Retinal pigment epithelial cell (primary cell): ENCODE results near the gene KATNB1.
A peak's percentile ranks its signal among the peaks of the same experiment; 100 is the strongest.
"Not testable (repeated sequence)": the region's sequence is repeated elsewhere in the genome, so short reads cannot be mapped to it uniquely, and the experiment has no call there.

ENCODE experiments used
- DNase-seq: peaks from one replicate; pipeline ENCODE4 v3.0.0-alpha.2; 2010; ENCODE audit warnings: low read depth
- H3K4me3 ChIP-seq: 2 replicates; pipeline ENCODE4 v1.5.1; 2011; ENCODE audit warnings: mild to moderate bottlenecking, low read length, control low read depth, moderate library complexity
- CTCF ChIP-seq: conservative IDR thresholded peaks from 2 replicates; pipeline ENCODE4 v1.5.1; 2011; ENCODE audit warnings: low read depth, low read length, control low read depth, inconsistent platforms

The KATNB1 gene

DNA sequence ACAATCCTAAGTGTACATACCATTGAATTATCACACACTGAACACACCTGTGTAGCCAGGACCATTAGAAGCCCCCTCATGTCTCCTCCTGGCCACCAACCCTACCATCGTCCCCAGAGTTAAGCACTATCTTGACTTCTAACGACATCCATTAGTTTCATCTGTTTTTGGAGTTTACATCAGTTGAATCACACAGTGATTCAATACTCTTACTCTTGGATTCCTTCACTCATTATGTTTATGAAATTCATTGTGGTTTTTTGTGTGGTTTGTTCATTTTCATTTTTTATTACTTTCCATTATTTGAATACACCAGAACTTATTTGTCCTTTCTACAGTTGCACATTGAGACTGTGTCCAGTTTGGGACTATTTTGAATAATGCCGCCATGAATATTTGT, 27.4 kb upstream of the KATNB1 start:
- DNase-seq = no peak
- H3K4me3 ChIP-seq = no peak overlapping the region
- no peak for TF ChIP-seq CTCF

GRCh38 chr16:57709663-57710062, 25.9 kb upstream of the KATNB1 start:
- DNase-seq = no peak
- no peak overlapping the region for H3K4me3 ChIP-seq
- no peak for TF ChIP-seq CTCF

DNA sequence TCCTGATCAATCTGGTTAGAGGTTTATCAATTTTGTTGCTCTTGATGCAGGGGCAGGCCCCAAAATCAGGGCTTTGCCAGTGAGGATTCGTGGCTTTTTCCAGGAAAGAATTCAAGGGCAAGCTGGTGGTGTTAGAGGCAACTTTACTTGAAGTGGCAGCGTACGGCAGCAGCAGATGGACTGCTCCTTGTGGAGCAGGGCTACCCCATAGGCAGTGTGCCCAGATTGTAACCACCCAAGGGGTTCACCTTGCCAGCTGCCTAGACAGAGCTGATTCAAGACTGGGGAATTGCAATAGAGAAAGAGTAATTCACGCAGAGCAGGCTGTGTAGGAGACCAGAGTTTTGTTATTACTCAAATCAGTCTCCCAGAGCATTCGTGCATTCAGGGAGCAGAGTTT, 24.2 kb upstream of the KATNB1 start:
- no peak overlapping the region for H3K4me3 ChIP-seq
- TF ChIP-seq CTCF = no peak
- DNase-seq = no peak

DNA sequence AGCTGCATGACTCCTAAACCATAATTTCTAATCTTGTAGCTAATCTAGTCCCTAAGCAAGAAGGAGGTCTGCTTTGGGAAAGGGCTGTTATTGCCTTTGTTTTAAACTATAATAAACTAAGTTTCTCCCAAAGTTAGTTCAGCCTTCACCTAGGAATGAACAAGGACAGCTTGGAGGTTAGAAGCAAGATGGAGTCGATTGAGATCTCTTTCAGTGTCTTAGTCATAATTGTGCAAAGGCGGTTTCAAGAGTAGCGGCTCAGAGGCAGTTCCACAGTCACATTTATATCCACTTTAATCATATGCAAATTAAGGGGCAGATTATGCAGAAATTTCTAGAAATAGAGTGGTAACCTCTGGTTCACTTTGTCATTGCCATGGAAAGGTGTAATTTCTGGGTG, 23.6 kb upstream of the KATNB1 start:
- DNase-seq = no peak
- TF ChIP-seq CTCF = no peak
- H3K4me3 ChIP-seq = no peak overlapping the region

- not testable (repeated sequence) for DNase-seq, H3K4me3 ChIP-seq
Observed at GRCh38 chr16:57712569-57712968, 23.0 kb upstream of the KATNB1 start.

GRCh38 chr16:57713596-57713995, 22.0 kb upstream of the KATNB1 start:
- TF ChIP-seq CTCF = no peak
- no peak for DNase-seq
- no peak overlapping the region for H3K4me3 ChIP-seq

DNA sequence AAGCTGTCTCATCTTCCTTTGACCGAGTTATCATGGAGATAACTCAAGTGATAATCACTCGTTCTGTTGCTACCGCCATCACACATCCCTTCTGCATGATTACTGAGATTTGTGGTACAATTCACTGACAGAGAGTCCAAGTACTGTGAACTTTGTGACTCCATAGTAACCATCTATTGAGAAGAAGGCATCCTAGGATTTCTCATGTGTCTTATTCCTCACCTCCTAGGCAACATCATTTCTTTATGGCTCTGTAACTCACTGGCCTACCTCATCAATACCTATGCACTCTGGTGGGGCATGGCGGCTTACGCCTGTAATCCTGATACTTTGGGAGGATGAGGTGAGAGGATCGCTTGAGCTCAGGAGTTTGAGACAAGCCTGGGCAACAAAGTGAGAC, 21.5 kb upstream of the KATNB1 start:
- H3K4me3 ChIP-seq = no peak overlapping the region
- DNase-seq = no peak
- no peak for TF ChIP-seq CTCF

DNA sequence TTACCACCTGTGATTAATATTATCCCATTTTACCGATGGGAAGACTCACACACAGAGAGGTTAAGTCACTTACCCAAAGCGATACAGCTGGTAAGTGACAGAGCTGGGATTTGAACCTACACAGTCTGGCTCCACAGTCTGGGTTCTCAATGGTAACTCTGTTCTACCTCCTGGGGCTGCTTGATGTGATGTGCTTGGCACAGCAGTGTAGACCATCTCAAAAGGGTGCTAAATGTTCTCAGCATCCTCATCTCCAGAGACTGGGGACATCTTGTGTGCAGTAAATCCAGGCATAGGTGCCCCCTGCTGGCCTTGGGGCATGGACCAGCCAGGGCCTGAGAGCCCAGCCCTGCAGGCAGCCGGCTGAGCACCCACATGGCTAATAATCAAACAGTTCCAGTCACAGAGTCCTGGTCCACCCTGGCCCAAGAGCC, 15.4 kb upstream of the KATNB1 start:
- TF ChIP-seq CTCF = peak; percentile 81
- H3K4me3 ChIP-seq = no peak overlapping the region
- DNase-seq = no peak
